Measurements from ENCODE around the gene PRDM16. TPM values are rescaled to one million over a fixed set of nuclear protein-coding genes. Genes with fewer than 3 reads are reported as not detected.

PRDM16 gene
- polyA plus RNA-seq, 3 donors = not detected

DNA sequence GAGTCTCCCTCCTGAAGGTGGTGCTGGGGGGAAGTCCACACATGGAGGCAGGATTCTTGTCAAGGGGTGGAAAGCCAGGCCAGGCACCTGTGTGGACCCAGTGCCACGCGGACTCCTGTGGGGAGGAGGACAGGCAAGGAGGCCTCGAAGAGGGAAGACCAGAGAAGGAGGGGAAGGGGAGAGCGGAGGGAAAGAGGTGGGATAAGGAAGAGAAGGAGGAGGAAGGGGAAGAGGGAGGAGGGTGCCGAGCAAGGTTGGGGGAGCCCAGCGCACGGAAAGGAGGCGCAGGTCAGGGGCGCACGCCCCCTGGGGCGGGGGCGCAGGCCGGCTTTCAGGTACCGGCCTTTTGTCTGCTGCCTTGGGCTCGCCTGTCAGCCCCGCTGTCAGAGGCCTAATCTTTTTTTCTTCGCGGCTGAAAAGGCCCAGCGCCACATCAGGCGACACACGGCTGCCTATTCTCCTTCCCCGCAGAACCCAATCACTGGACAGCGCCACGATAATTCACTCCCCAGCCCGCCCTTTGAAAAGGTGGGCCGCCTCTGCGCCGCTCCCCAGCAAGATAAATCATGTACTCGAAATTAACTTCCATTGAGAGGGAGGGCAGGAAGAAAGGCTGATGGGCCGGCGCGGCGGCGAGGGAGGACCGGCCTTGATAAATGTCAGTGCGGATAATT, 42.5 kb downstream of the PRDM16 start:
- Histone ChIP-seq H3K27ac (ENCODE audit: low read depth in 1 of 2, low read length in 2 of 2) (no peak overlapping the region), H4K20me1 (ENCODE audit: insufficient read depth, low read length) (no peaks in the 10 kb centered on the region), H3K9me3 (replicated peaks in 1 of 2; ENCODE audit: control insufficient read depth in 1 of 2, insufficient read depth in 1 of 2, low read length in 2 of 2) (peaks cover 4 to 8% of the 10 kb centered on the region in 2 donors), H3K36me3 (replicated peaks in 1 of 2; ENCODE audit: control insufficient read depth in 1 of 2, insufficient read depth in 2 of 2, low read length in 2 of 2) (no peaks in the 10 kb centered on the region), H3K79me2 (ENCODE audit: insufficient read depth, low read length) (no peaks in the 10 kb centered on the region), H3K4me2 (replicated peaks; ENCODE audit: extremely low read depth, low read length, poor library complexity, severe bottlenecking) (no peak overlapping the region), H3K9ac (ENCODE audit: insufficient read depth, low read length, poor library complexity, severe bottlenecking) (no peak overlapping the region), H2AFZ (ENCODE audit: insufficient read depth, low read depth, low read length, poor library complexity, severe bottlenecking) (no peak overlapping the region), H3K4me1 (ENCODE audit: control insufficient read depth in 1 of 2, insufficient read depth in 2 of 2, low read length in 2 of 2) (no peaks in the 10 kb centered on the region), H3K27me3 (ENCODE audit: control insufficient read depth in 2 of 2, insufficient read depth in 2 of 2, low read length in 2 of 2) (no peaks in the 10 kb centered on the region), H3K4me3 (replicated peaks in 1 of 3; ENCODE audit: low read depth in 2 of 3, low read length in 3 of 3) (no peak overlapping the region)
- H3K4me1 Mint-ChIP-seq = no peaks in the 10 kb centered on the region
- H3K27ac Mint-ChIP-seq = no peak overlapping the region
- H3K4me3 Mint-ChIP-seq = no peak overlapping the region
- peaks cover 0 to 10% (median 8%) of the 10 kb centered on the region in 3 donors for H3K27me3 Mint-ChIP-seq (ENCODE audit: low read depth in 3 of 3)
- 90% methylated on average over 26 of the region's 36 CpGs for WGBS (ENCODE audit: insufficient coverage)
- TF ChIP-seq, protein P1, sequence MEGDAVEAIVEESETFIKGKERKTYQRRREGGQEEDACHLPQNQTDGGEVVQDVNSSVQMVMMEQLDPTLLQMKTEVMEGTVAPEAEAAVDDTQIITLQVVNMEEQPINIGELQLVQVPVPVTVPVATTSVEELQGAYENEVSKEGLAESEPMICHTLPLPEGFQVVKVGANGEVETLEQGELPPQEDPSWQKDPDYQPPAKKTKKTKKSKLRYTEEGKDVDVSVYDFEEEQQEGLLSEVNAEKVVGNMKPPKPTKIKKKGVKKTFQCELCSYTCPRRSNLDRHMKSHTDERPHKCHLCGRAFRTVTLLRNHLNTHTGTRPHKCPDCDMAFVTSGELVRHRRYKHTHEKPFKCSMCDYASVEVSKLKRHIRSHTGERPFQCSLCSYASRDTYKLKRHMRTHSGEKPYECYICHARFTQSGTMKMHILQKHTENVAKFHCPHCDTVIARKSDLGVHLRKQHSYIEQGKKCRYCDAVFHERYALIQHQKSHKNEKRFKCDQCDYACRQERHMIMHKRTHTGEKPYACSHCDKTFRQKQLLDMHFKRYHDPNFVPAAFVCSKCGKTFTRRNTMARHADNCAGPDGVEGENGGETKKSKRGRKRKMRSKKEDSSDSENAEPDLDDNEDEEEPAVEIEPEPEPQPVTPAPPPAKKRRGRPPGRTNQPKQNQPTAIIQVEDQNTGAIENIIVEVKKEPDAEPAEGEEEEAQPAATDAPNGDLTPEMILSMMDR (IDR thresholded peaks at IDR 0.05) = no peak
- no peak for DNase-seq
- H3K9me3 Mint-ChIP-seq = peaks cover 0 to 9% (median 5%) of the 10 kb centered on the region in 7 donors
- intact Hi-C loops (cut with micrococcal nuclease) = no loop called here
- no peaks in the 10 kb centered on the region for H3K36me3 Mint-ChIP-seq

DNA sequence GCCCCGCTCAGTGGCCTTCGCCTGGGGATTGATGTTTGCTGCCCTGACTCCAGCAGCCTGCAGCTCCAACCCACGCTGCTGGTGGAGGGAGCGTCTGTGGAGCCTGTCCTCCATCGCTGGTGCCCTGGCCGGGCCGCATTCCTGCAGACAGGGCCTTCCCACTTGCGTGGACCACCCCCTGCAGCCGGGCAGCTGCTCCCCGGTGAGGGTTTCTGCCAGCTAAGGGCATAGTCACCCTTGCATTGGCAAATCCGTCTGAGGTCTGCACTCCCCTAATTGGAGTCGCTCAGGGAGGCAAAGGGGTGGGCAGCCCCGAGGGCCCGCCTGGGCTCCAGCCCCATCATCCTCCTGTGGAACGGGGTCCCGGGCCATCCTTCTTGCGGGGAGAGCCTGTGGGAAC, 43.5 kb downstream of the PRDM16 start:
- no peaks in the 10 kb centered on the region for H3K4me1 Mint-ChIP-seq
- intact Hi-C loops (cut with micrococcal nuclease) = no loop called here
- WGBS (ENCODE audit: insufficient coverage) = 96% methylated on average over 17 of the region's 17 CpGs

More for the DNA sequence above, 43.5 kb downstream of the PRDM16 start:
- no peak for DNase-seq
- peaks cover 0 to 8% (median 7%) of the 10 kb centered on the region in 3 donors for H3K27me3 Mint-ChIP-seq (ENCODE audit: low read depth in 3 of 3)
- Histone ChIP-seq H3K27me3 (ENCODE audit: control insufficient read depth in 2 of 2, insufficient read depth in 2 of 2, low read length in 2 of 2) (no peaks in the 10 kb centered on the region), H3K4me1 (ENCODE audit: control insufficient read depth in 1 of 2, insufficient read depth in 2 of 2, low read length in 2 of 2) (no peaks in the 10 kb centered on the region), H4K20me1 (ENCODE audit: insufficient read depth, low read length) (no peaks in the 10 kb centered on the region), H3K27ac (ENCODE audit: low read depth in 1 of 2, low read length in 2 of 2) (no peak overlapping the region), H3K9ac (ENCODE audit: insufficient read depth, low read length, poor library complexity, severe bottlenecking) (no peak overlapping the region), H3K4me2 (replicated peaks; ENCODE audit: extremely low read depth, low read length, poor library complexity, severe bottlenecking) (no peak overlapping the region), H3K9me3 (replicated peaks in 1 of 2; ENCODE audit: control insufficient read depth in 1 of 2, insufficient read depth in 1 of 2, low read length in 2 of 2) (peaks cover 4 to 8% of the 10 kb centered on the region in 2 donors), H3K79me2 (ENCODE audit: insufficient read depth, low read length) (no peaks in the 10 kb centered on the region), H3K4me3 (replicated peaks in 1 of 3; ENCODE audit: low read depth in 2 of 3, low read length in 3 of 3) (no peak overlapping the region), H2AFZ (ENCODE audit: insufficient read depth, low read depth, low read length, poor library complexity, severe bottlenecking) (no peak overlapping the region), H3K36me3 (replicated peaks in 1 of 2; ENCODE audit: control insufficient read depth in 1 of 2, insufficient read depth in 2 of 2, low read length in 2 of 2) (no peaks in the 10 kb centered on the region)
- H3K4me3 Mint-ChIP-seq = no peak overlapping the region
- H3K9me3 Mint-ChIP-seq = peaks cover 0 to 9% (median 5%) of the 10 kb centered on the region in 7 donors
- TF ChIP-seq, protein P1 (IDR thresholded peaks at IDR 0.05) = no peak
- H3K36me3 Mint-ChIP-seq = no peaks in the 10 kb centered on the region
- no peak overlapping the region for H3K27ac Mint-ChIP-seq

Data from CD14-positive monocyte (primary cell).